ENCODE results near the gene SCARF1. TPM values are rescaled to one million over a fixed set of nuclear protein-coding genes. Genes with fewer than 3 reads are reported as not detected.
"Not testable (repeated sequence)": the region's sequence is repeated elsewhere in the genome, so short reads cannot be mapped to it uniquely, and the experiment has no call there.

SCARF1 gene
- 0.34 TPM in 1 of 2 replicates, not detected in the other for total RNA-seq (2014; rRNA removed; shearing (Covaris generic); ENCODE audit: low replicate concordance)

GRCh38 chr17:1645207-1646171 lies at the start of gene SCARF1:
TSS of gene SCARF1 (minus strand) at chr17:1645732. CDS start at chr17:1645697, 35 bp downstream.
- in situ Hi-C loops (cut with HindIII; ENCODE audit: low pct_unique_long_range_greater_than_20kb, low sequenced_read_pairs) = no loop called here
- DNase-seq (ENCODE audit: low read depth) = no peak

- in situ Hi-C loops (cut with HindIII; ENCODE audit: low pct_unique_long_range_greater_than_20kb, low sequenced_read_pairs) = no loop called here
- no peak for DNase-seq (ENCODE audit: low read depth)
Observed at GRCh38 chr17:1693339-1693738, 47.8 kb upstream of the SCARF1 start.

GRCh38 chr17:1690544-1691221 lies 45.2 kb upstream of the SCARF1 start:
- DNase-seq (ENCODE audit: low read depth) = no peak
- in situ Hi-C loops (cut with HindIII; ENCODE audit: low pct_unique_long_range_greater_than_20kb, low sequenced_read_pairs) = no loop called here

- DNase-seq (ENCODE audit: low read depth); in situ Hi-C loops (cut with HindIII; ENCODE audit: low pct_unique_long_range_greater_than_20kb, low sequenced_read_pairs): not testable (repeated sequence)
Observed at GRCh38 chr17:1688405-1688804, 42.9 kb upstream of the SCARF1 start.

- in situ Hi-C loops (cut with HindIII; ENCODE audit: low pct_unique_long_range_greater_than_20kb, low sequenced_read_pairs) = no loop called here
Observed at GRCh38 chr17:1686086-1686485, 40.6 kb upstream of the SCARF1 start.

GRCh38 chr17:1684378-1685189 lies 39.1 kb upstream of the SCARF1 start, which contains the start of gene PRPF8:
TSS of gene PRPF8 (minus strand) at chr17:1684867. CDS start at chr17:1684571, 296 bp downstream.
- DNase-seq (ENCODE audit: low read depth) = peak; percentile 94
- in situ Hi-C loops (cut with HindIII; ENCODE audit: low pct_unique_long_range_greater_than_20kb, low sequenced_read_pairs) = no loop called here

More at GRCh38 chr17:1686086-1686485, 40.6 kb upstream of the SCARF1 start:
- DNase-seq (ENCODE audit: low read depth) = peak; percentile 33

GRCh38 chr17:1683459-1683858 lies 37.9 kb upstream of the SCARF1 start:
- DNase-seq (ENCODE audit: low read depth) = no peak
- in situ Hi-C loops (cut with HindIII; ENCODE audit: low pct_unique_long_range_greater_than_20kb, low sequenced_read_pairs) = no loop called here

- in situ Hi-C loops (cut with HindIII; ENCODE audit: low pct_unique_long_range_greater_than_20kb, low sequenced_read_pairs) = no loop called here
- DNase-seq (ENCODE audit: low read depth) = no peak
Observed at GRCh38 chr17:1676401-1676800, 30.9 kb upstream of the SCARF1 start.

GRCh38 chr17:1673041-1673785 lies 27.7 kb upstream of the SCARF1 start:
- in situ Hi-C loops (cut with HindIII; ENCODE audit: low pct_unique_long_range_greater_than_20kb, low sequenced_read_pairs) = no loop called here
- DNase-seq (ENCODE audit: low read depth) = no peak

GRCh38 chr17:1663934-1664333 lies 18.4 kb upstream of the SCARF1 start:
- in situ Hi-C loops (cut with HindIII; ENCODE audit: low pct_unique_long_range_greater_than_20kb, low sequenced_read_pairs); DNase-seq (ENCODE audit: low read depth): not testable (repeated sequence)

GRCh38 chr17:1661045-1661444 lies 15.5 kb upstream of the SCARF1 start:
- no peak for DNase-seq (ENCODE audit: low read depth)
- in situ Hi-C loops (cut with HindIII; ENCODE audit: low pct_unique_long_range_greater_than_20kb, low sequenced_read_pairs) = no loop called here

- DNase-seq (ENCODE audit: low read depth) = no peak
- in situ Hi-C loops (cut with HindIII; ENCODE audit: low pct_unique_long_range_greater_than_20kb, low sequenced_read_pairs) = no loop called here
Observed at GRCh38 chr17:1658100-1658499, 12.6 kb upstream of the SCARF1 start.

GRCh38 chr17:1653735-1654134 lies 8.2 kb upstream of the SCARF1 start:
- in situ Hi-C loops (cut with HindIII; ENCODE audit: low pct_unique_long_range_greater_than_20kb, low sequenced_read_pairs) = no loop called here
- no peak for DNase-seq (ENCODE audit: low read depth)

- DNase-seq (ENCODE audit: low read depth); in situ Hi-C loops (cut with HindIII; ENCODE audit: low pct_unique_long_range_greater_than_20kb, low sequenced_read_pairs): not testable (repeated sequence)
Observed at GRCh38 chr17:1652794-1653193, 7.3 kb upstream of the SCARF1 start.

- in situ Hi-C loops (cut with HindIII; ENCODE audit: low pct_unique_long_range_greater_than_20kb, low sequenced_read_pairs) = no loop called here
Observed at GRCh38 chr17:1651559-1651844, 6.0 kb upstream of the SCARF1 start.

GRCh38 chr17:1650731-1651558 lies 5.4 kb upstream of the SCARF1 start:
- DNase-seq (ENCODE audit: low read depth) = no peak
- in situ Hi-C loops (cut with HindIII; ENCODE audit: low pct_unique_long_range_greater_than_20kb, low sequenced_read_pairs) = no loop called here

More at GRCh38 chr17:1651559-1651844, 6.0 kb upstream of the SCARF1 start:
- no peak for DNase-seq (ENCODE audit: low read depth)
